GM12872 (cell line): ENCODE measurements around the gene NETO2.
A peak's percentile ranks its signal among the peaks of the same experiment; 100 is the strongest.

Experiments
- CTCF ChIP-seq: IDR thresholded peaks from 3 replicates; pipeline ENCODE4 v1.5.1; 2011; ENCODE audit warnings: low read depth, mild to moderate bottlenecking, low read length, moderate library complexity; ENCODE audit not compliant: insufficient read depth

Gene NETO2

GRCh38 chr16:47043200-47043599, 100.5 kb downstream of the NETO2 start:
- TF ChIP-seq CTCF: no peak

GRCh38 chr16:47037746-47038458, 105.8 kb downstream of the NETO2 start:
- peak; percentile 90 for TF ChIP-seq CTCF

GRCh38 chr16:47037396-47037745, 106.4 kb downstream of the NETO2 start:
- TF ChIP-seq CTCF: no peak

- TF ChIP-seq CTCF: no peak
These were observed 107.5 kb downstream of the NETO2 start for GRCh38 chr16:47036201-47036600.

- TF ChIP-seq CTCF: no peak
These were observed 108.3 kb downstream of the NETO2 start for GRCh38 chr16:47035436-47035835.

- no peak for TF ChIP-seq CTCF
These were observed 109.3 kb downstream of the NETO2 start for GRCh38 chr16:47034455-47034854.

GRCh38 chr16:47033176-47033575, 110.6 kb downstream of the NETO2 start:
- no peak for TF ChIP-seq CTCF
